ENCODE data around the gene GOLGA8T.
"Not testable (repeated sequence)": the region's sequence is repeated elsewhere in the genome, so short reads cannot be mapped to it uniquely, and the experiment has no call there.

GOLGA8T gene

GRCh38 chr15:30187429-30187828 is 52.6 kb downstream of the GOLGA8T start:
- DNase-seq (ENCODE audit: low read depth); H3K4me3 ChIP-seq (ENCODE audit: low read depth, low read length): not testable (repeated sequence)

DNA sequence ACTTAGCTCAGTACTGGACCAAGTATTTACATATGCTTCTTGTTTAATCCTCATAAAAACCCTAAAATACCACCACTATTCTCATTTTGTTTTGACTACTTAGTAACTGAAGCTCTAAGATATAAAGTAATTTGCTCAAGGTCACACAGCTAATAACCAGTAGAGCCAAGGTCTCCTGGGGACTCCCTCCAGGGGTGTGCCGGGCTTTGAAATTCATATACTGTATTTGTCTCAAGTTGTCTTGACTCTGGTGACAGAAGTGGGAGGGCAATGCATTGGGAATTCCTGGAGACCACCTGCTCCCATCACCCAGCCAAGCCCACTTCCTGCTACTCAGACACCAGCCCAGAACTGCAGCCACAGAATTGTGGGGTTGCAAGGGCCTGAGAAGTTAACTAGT is 54.9 kb downstream of the GOLGA8T start:
- not testable (repeated sequence) for DNase-seq (ENCODE audit: low read depth); H3K4me3 ChIP-seq (ENCODE audit: low read depth, low read length)

- not testable (repeated sequence) for DNase-seq (ENCODE audit: low read depth); H3K4me3 ChIP-seq (ENCODE audit: low read depth, low read length)
Measured at GRCh38 chr15:30191143-30191542, 56.3 kb downstream of the GOLGA8T start.

DNA sequence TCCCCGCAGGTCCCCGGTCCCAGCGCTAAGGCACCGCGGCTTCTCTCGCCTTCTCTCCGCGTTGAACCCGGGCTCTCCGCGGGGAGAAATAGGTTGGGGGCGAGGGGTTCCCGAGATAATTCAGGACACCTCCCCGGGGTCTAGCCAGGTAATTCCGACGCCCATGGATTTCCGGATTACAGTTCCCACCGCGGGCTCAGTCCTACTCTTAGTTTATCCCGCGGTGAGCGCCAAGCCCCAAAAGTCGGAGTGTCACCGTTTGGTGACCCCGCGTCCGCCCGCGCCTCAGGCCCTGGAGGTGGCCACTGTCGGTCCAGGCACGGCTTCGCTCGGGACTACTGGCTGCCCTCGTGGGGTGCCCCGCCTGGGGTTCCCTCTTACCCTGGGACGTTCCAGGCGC is 56.8 kb downstream of the GOLGA8T start:
- not testable (repeated sequence) for DNase-seq (ENCODE audit: low read depth); H3K4me3 ChIP-seq (ENCODE audit: low read depth, low read length)

DNA sequence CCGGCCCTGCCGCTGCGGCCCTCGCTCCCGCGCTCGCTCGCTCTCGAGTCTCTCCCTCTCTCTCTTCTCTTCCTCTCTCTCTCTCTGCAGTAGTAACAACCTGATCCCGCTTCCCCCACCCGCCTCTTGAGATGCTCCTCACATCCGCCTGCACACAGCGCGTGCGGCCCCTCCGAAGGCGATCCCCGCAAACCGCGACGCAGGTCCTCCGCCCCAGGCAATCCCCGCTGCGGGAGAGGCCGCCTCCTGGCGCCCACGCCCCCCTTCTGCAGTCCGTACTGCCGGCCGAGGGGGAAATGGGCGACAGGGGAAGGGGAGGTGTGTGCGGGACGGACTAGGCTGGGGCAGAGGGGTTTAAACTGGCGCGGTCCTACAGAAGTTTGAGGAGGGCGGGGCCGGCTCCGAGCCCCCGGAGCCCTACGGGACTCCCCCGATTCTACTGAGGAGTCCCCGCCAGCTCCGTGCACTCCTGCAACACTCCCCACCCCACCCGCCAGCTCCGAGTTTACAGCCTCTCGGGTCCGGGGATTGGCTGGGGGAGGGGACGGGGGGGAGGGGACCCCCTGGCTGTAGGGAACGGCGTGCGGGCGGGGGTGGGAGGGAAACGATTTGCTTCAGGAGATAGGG is 57.4 kb downstream of the GOLGA8T start:
- not testable (repeated sequence) for H3K4me3 ChIP-seq (ENCODE audit: low read depth, low read length); DNase-seq (ENCODE audit: low read depth)

DNA sequence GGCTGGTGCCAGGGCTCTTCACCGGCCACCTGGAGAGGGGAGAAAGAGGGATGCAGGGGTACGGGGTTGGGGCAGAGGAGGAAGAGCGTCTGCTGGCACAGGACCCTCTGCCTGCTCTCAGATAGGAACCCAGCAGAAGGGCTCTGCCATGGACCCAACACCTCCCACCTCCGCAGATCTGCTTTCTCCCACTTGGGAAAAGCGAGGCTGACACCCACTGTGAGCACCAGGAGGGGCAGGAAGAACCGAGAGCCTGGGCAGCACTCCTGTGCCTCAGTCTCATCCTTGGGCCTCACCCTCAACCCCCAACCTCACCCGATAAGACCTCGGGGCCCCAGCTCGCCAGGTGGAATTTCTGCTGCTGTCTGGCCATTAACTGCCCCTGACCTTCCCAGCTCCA is 58.0 kb downstream of the GOLGA8T start:
- H3K4me3 ChIP-seq (ENCODE audit: low read depth, low read length); DNase-seq (ENCODE audit: low read depth): not testable (repeated sequence)
